K562 (cell line): ENCODE results near the gene LAPTM4A. TPM values are rescaled to one million over a fixed set of nuclear protein-coding genes. Genes with fewer than 3 reads are reported as not detected.
A peak's percentile ranks its signal among the peaks of the same experiment; 100 is the strongest.

Source experiments
- CBX1 ChIP-seq: sonication (generic); IDR thresholded peaks from 2 replicates; pipeline ENCODE4 v1.6.1; 2016; ENCODE audit warnings: antibody characterized with exemption, low read depth, mild to moderate bottlenecking
- CCNT2 ChIP-seq: IDR thresholded peaks from 2 replicates; pipeline ENCODE4 v1.6.1; 2011; ENCODE audit warnings: borderline replicate concordance, low read depth, mild to moderate bottlenecking, moderate library complexity, mixed read lengths, low read length; ENCODE audit not compliant: insufficient read length; ENCODE audit errors: extremely low read depth
- E2F3 ChIP-seq: fragments of 250-450 bp; sonication (Bioruptor Pico); IDR thresholded peaks from 2 replicates; pipeline ENCODE4 v1.4.0; 2020; ENCODE audit warnings: mild to moderate bottlenecking
- ETV1 ChIP-seq: fragments of 450-650 bp; conservative IDR thresholded peaks from 2 replicates; pipeline ENCODE4 v1.6.1; 2016; ENCODE audit warnings: missing genetic modification characterization, control low read depth, low read depth, missing compliant biosample characterization
- HBP1 ChIP-seq: fragments of 450-650 bp; formaldehyde crosslinking; IDR thresholded peaks from 2 replicates; pipeline ENCODE4 v1.4.0; 2022; ENCODE audit warnings: missing genetic modification characterization
- HMBOX1 ChIP-seq: sonication (generic); IDR thresholded peaks from 2 replicates; pipeline ENCODE4 v1.6.1; 2016
- KLF16 ChIP-seq: IDR thresholded peaks from 2 replicates; pipeline ENCODE4 v1.6.1; 2016; ENCODE audit warnings: antibody characterized with exemption
- NR1H2 ChIP-seq: sonication (generic); formaldehyde crosslinking; IDR thresholded peaks from 2 replicates; pipeline ENCODE4 v1.4.0; 2020; ENCODE audit warnings: mild to moderate bottlenecking, missing genetic modification reagents
- NR2C2 ChIP-seq, 2 experiments: fragments of 200-800 bp in 1 of 2; sonication (Bioruptor generic) in 1 of 2; sonication (generic) in 1 of 2; formaldehyde crosslinking in 1 of 2; IDR thresholded peaks; 2 replicates each; pipeline versions ENCODE4 v1.6.1 to v1.8.0; 2016 to 2022; ENCODE audit warnings: mild to moderate bottlenecking in 1 of 2, missing compliant biosample characterization in 1 of 2, missing genetic modification characterization in 1 of 2, missing genetic modification reagents in 1 of 2
- POLR2B ChIP-seq: fragments of 450-650 bp; IDR thresholded peaks from 2 replicates; pipeline ENCODE4 v1.6.1; 2018; ENCODE audit warnings: low read depth; ENCODE audit not compliant: partially characterized antibody
- POU5F1 ChIP-seq: fragments of 150-350 bp; IDR thresholded peaks from 2 replicates; pipeline ENCODE4 v1.6.1; 2014; ENCODE audit warnings: borderline replicate concordance, low read length, low read depth, mild to moderate bottlenecking; ENCODE audit not compliant: partially characterized antibody
- PTTG1 ChIP-seq: fragments of 450-650 bp; IDR thresholded peaks from 2 replicates; pipeline ENCODE4 v1.6.1; 2016; ENCODE audit warnings: low read depth, mild to moderate bottlenecking, missing genetic modification characterization, missing compliant biosample characterization
- RAD21 ChIP-seq, 2 experiments: fragments of 250-450 bp in 1 of 2; fragments of 450-650 bp in 1 of 2; sonication (Bioruptor Pico) in 1 of 2; formaldehyde crosslinking in 1 of 2; IDR thresholded peaks in 1 of 2; conservative IDR thresholded peaks in 1 of 2; 2 replicates each; pipeline versions ENCODE4 v1.4.0 to v1.8.0; 2020 to 2022; ENCODE audit warnings: mild to moderate bottlenecking in 2 of 2, moderate library complexity in 1 of 2
- ZBTB33 ChIP-seq: sonication (generic); formaldehyde crosslinking; IDR thresholded peaks from 2 replicates; pipeline ENCODE4 v1.8.1; 2023; ENCODE audit warnings: mild to moderate bottlenecking, missing genetic modification reagents
- ZKSCAN1 ChIP-seq: fragments of 150-350 bp; IDR thresholded peaks from 2 replicates; pipeline ENCODE4 v1.6.1; 2016; ENCODE audit warnings: low read depth, low read length
- ZNF12 ChIP-seq: sonication (generic); formaldehyde crosslinking; IDR thresholded peaks from 2 replicates; pipeline ENCODE4 v1.4.0; 2020; ENCODE audit warnings: mild to moderate bottlenecking, missing genetic modification reagents
- ZNF384 ChIP-seq: IDR thresholded peaks from 2 replicates; pipeline ENCODE4 v1.6.1; 2012; ENCODE audit warnings: low read depth, low read length, improper control_type of control experiment
- ZNF764 ChIP-seq: fragments of 250-450 bp; sonication (Bioruptor Pico); IDR thresholded peaks from 2 replicates; pipeline ENCODE4 v1.4.0; 2020; ENCODE audit warnings: low read depth, mild to moderate bottlenecking, moderate library complexity
- polyA plus RNA-seq, 8 experiments: library from polyadenylated mRNA; depleted of rRNA in 4 of 8; stranded (reverse) in 5 of 8; unstranded in 3 of 8; fragments of >200 nt; fragmentation: Nextera tagmentation in 2 of 8; fragmentation: Illumina TruSeq in 1 of 8; extraction: Ambion mirVana in 2 of 8; extraction: Trizol in 1 of 8; gene quantifications; 2 replicates each; pipeline versions ENCODE4 v1.2.1 to v1.2.3, GENCODE V29; 2011 to 2014; ENCODE audit warnings: inconsistent platforms in 1 of 8, missing spikeins in 1 of 8
- total RNA-seq, 7 experiments: library from RNA; depleted of rRNA in 6 of 7; stranded (reverse); fragments of >200 nt in 6 of 7; fragmentation: Illumina TruSeq in 2 of 7; extraction: Trizol in 2 of 7; gene quantifications; 2 replicates each; pipeline versions ENCODE4 v1.2.1 to v1.2.3, GENCODE V29; 2011 to 2021; ENCODE audit warnings: low replicate concordance in 1 of 7

Gene LAPTM4A
- total and polyA plus RNA-seq, 9 of the 15 experiments (the other 6 are each of a cell fraction or from before 2014, with no cell fraction given) = 13.4 to 157 (median 50.1) TPM

- TF ChIP-seq POU5F1 (no peak), ZKSCAN1 (no peak), NR1H2 (CRISPR knock-in tag) (no peak), PTTG1 (no peak), KLF16 (no peak), ZNF384 (peak; percentile 96), ZNF764 (no peak), CCNT2 (no peak), ZNF12 (CRISPR knock-in tag) (no peak), RAD21 (CRISPR knock-in tag; conservative IDR thresholded peaks at IDR 0.05 in 1 of 2, IDR thresholded peaks at IDR 0.05 in 1 of 2) (peak; percentile 63 to 81), HMBOX1 (no peak), POLR2B (no peak), CBX1 (no peak), HBP1 (CRISPR knock-in tag) (no peak), E2F3 (CRISPR knock-in tag) (no peak), ZBTB33 (no peak), NR2C2 (CRISPR knock-in tag; IDR thresholded peaks at IDR 0.05) (no peak), NR2C2 (tag; IDR thresholded peaks at IDR 0.05) (no peak), ETV1 (tag) (no peak)
Observed at GRCh38 chr2:20093263-20094141, 42.1 kb upstream of the LAPTM4A start (continued).
